NCI-H2029 treated with DMSO at 0.1 percent for 48 hours (cell line): ENCODE data around the gene SNRPA.
A peak's percentile ranks its signal among the peaks of the same experiment; 100 is the strongest.
"Not testable (repeated sequence)": the region's sequence is repeated elsewhere in the genome, so short reads cannot be mapped to it uniquely, and the experiment has no call there.

Experiments
- DNase-seq: peaks from one replicate; lab custom pipeline; 2025; lab: John Stamatoyannopoulos, UW

The SNRPA gene

GRCh38 chr19:40745402-40745780, 5.6 kb upstream of the SNRPA start:
- DNase-seq, result no peak

GRCh38 chr19:40747536-40747935, 3.5 kb upstream of the SNRPA start:
- no peak for DNase-seq

GRCh38 chr19:40750058-40750873, 737 bp upstream of the SNRPA start, which contains the start of gene ACTMAP:
TSS of gene ACTMAP (minus strand) at chr19:40750477. CDS start at chr19:40749803, 674 bp downstream.
- peak; percentile 98 for DNase-seq

GRCh38 chr19:40752257-40752781, 1.3 kb downstream of the SNRPA start:
- DNase-seq, result no peak

- no peak for DNase-seq
Measured at GRCh38 chr19:40754611-40755247, 3.7 kb downstream of the SNRPA start.

GRCh38 chr19:40755248-40755624, 4.2 kb downstream of the SNRPA start:
- DNase-seq, result no peak

- DNase-seq, result no peak
Measured at GRCh38 chr19:40755791-40756190, 4.8 kb downstream of the SNRPA start.

- DNase-seq, result no peak
Measured at GRCh38 chr19:40756502-40757110, 5.6 kb downstream of the SNRPA start.

- DNase-seq, result no peak
Measured at GRCh38 chr19:40758491-40758890, 7.5 kb downstream of the SNRPA start.

- DNase-seq, result no peak
Measured at GRCh38 chr19:40759352-40759751, 8.3 kb downstream of the SNRPA start.

- no peak for DNase-seq
Measured at GRCh38 chr19:40762754-40763470, 11.9 kb downstream of the SNRPA start.

- DNase-seq, result no peak
Measured at GRCh38 chr19:40763526-40763925, 12.5 kb downstream of the SNRPA start.

GRCh38 chr19:40763963-40764362, 13.0 kb downstream of the SNRPA start:
- no peak for DNase-seq

GRCh38 chr19:40766385-40766784, 15.4 kb downstream of the SNRPA start:
- not testable (repeated sequence) for DNase-seq

GRCh38 chr19:40768869-40769268, 17.9 kb downstream of the SNRPA start:
- DNase-seq, result no peak

- DNase-seq, result not testable (repeated sequence)
Measured at GRCh38 chr19:40771101-40771862, 20.3 kb downstream of the SNRPA start.

- no peak for DNase-seq
Measured at GRCh38 chr19:40774916-40775631, 24.1 kb downstream of the SNRPA start, which contains the start of gene MIA. TSS of gene MIA (plus strand) at chr19:40775521. CDS start at chr19:40775543, 22 bp downstream.

GRCh38 chr19:40775632-40776022, 24.6 kb downstream of the SNRPA start:
- no peak for DNase-seq

GRCh38 chr19:40776364-40776763, 25.4 kb downstream of the SNRPA start:
- DNase-seq, result no peak

GRCh38 chr19:40776932-40777644, 26.1 kb downstream of the SNRPA start:
- peak; percentile 90 for DNase-seq
